ENCODE measurements around the gene FAM174A.

- TF ChIP-seq, protein P1, sequence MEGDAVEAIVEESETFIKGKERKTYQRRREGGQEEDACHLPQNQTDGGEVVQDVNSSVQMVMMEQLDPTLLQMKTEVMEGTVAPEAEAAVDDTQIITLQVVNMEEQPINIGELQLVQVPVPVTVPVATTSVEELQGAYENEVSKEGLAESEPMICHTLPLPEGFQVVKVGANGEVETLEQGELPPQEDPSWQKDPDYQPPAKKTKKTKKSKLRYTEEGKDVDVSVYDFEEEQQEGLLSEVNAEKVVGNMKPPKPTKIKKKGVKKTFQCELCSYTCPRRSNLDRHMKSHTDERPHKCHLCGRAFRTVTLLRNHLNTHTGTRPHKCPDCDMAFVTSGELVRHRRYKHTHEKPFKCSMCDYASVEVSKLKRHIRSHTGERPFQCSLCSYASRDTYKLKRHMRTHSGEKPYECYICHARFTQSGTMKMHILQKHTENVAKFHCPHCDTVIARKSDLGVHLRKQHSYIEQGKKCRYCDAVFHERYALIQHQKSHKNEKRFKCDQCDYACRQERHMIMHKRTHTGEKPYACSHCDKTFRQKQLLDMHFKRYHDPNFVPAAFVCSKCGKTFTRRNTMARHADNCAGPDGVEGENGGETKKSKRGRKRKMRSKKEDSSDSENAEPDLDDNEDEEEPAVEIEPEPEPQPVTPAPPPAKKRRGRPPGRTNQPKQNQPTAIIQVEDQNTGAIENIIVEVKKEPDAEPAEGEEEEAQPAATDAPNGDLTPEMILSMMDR (IDR thresholded peaks at IDR 0.05 in 8 of 11, conservative IDR thresholded peaks at IDR 0.05 in 3 of 11), result no peak
- TF ChIP-seq POLR2A (IDR thresholded peaks at IDR 0.05) (no peak), POLR2AphosphoS5 (IDR thresholded peaks at IDR 0.05) (no peak)
Measured at GRCh38 chr5:100590867-100591266, 55.7 kb downstream of the FAM174A start.

Data from spleen (tissue), 7 donors.